HCT116 (cell line): ENCODE results near the gene BTBD2.

Source experiments
- CTCF ChIP-seq, 3 experiments: fragments of 200-600 bp in 1 of 3; sonication (generic) in 1 of 3; IDR thresholded peaks in 2 of 3; conservative IDR thresholded peaks in 1 of 3; 2 replicates each; pipeline ENCODE4 v1.5.1; 2012 to 2017; ENCODE audit warnings: low read depth in 2 of 3, low read length in 2 of 3, antibody characterized with exemption in 1 of 3, borderline replicate concordance in 1 of 3, control low read depth in 1 of 3, mild to moderate bottlenecking in 1 of 3, mixed read lengths in 1 of 3, mixed run types in 1 of 3, moderate library complexity in 1 of 3; ENCODE audit not compliant: insufficient read depth in 1 of 3
- RAD21 ChIP-seq: IDR thresholded peaks from 2 replicates; pipeline ENCODE4 v1.6.1; 2012; ENCODE audit warnings: low read depth, mild to moderate bottlenecking

GRCh38 chr19:2037651-2038255, 22.2 kb upstream of the BTBD2 start:
- TF ChIP-seq RAD21 (no peak), CTCF (IDR thresholded peaks at IDR 0.05 in 2 of 3, conservative IDR thresholded peaks at IDR 0.05 in 1 of 3; ENCODE audit: borderline replicate concordance in 1 of 3, insufficient read depth in 1 of 3, low read depth in 2 of 3, low read length in 2 of 3) (no peak)
